GM21515 (cell line): ENCODE measurements around the gene MGAM2.

ENCODE experiments used
- ATAC-seq: cut with Tn5 transposase; IDR thresholded peaks from one replicate; pipeline ENCODE4 v1.9.1; 2021; ENCODE audit not compliant: unreplicated experiment

MGAM2 gene

GRCh38 chr7:142175594-142175993, 64.1 kb downstream of the MGAM2 start:
- ATAC-seq, result no peak

GRCh38 chr7:142176901-142177300, 65.4 kb downstream of the MGAM2 start:
- no peak for ATAC-seq

- no peak for ATAC-seq
Observed at GRCh38 chr7:142177869-142178268, 66.4 kb downstream of the MGAM2 start.

- ATAC-seq, result no peak
Observed at GRCh38 chr7:142180426-142180825, 68.9 kb downstream of the MGAM2 start.

- no peak for ATAC-seq
Observed at GRCh38 chr7:142181211-142181610, 69.7 kb downstream of the MGAM2 start.

DNA sequence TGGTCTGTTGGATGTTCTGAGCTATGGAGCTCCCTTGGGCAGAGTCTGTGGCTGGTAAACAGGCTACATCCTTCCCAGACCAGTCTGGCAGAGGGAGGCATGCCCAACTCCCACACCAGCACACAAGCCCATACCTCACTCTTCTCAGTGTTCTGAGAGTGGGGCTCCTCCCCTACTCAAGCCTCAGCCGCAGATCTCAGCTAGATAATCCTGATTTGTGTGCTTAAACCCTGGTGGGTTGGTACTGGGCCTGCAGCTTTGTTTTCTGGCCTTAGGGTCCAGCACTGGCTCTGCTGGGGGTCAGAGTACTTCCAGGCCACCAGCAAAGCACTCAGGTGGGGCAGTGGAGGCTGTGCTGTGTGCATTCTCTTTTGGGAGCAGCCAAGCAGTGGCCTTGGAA, 70.4 kb downstream of the MGAM2 start:
- ATAC-seq, result no peak

GRCh38 chr7:142185069-142185468, 73.6 kb downstream of the MGAM2 start:
- no peak for ATAC-seq

DNA sequence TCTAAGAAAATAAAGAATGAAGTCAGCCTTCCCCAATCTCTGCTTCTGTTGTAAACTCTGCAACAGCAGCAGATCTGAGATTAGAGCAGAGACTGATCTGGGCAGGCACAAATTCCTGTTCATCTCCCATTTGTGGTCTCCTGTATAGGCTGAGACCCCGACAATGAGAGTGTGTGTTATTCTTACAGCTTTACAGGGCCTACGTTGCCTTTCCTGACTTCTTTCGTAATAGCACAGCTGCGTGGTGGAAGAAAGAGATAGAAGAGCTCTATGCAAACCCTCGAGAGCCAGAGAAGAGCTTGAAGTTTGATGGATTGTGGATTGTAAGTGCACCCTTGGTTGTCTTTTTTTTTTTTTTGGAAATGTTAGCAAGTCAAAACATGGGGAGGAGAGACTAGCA, 74.3 kb downstream of the MGAM2 start:
- ATAC-seq, result no peak

GRCh38 chr7:142188154-142188553, 76.6 kb downstream of the MGAM2 start:
- no peak for ATAC-seq

GRCh38 chr7:142188846-142189245, 77.3 kb downstream of the MGAM2 start:
- no peak for ATAC-seq

GRCh38 chr7:142194201-142194600, 82.7 kb downstream of the MGAM2 start:
- no peak for ATAC-seq

GRCh38 chr7:142196066-142196840, 84.7 kb downstream of the MGAM2 start:
- ATAC-seq, result no peak

DNA sequence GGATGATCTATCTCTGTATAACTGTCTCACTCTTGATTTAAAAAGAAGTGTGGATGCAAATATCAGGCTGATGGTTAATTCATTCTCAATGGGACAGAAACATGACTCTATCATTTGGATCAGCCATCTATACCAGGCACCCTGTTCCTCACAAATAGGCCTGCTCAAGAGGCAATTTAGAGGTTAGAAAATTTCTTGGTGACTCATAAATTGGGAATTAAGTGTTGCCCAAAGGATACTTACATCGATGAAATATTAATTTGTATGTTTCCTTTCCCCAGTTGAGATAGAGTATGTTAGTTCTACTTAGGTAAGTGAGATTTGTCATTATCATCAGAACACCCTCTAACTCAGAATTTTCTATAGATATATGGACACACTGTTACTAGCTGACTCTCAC, 88.7 kb downstream of the MGAM2 start:
- ATAC-seq, result no peak

DNA sequence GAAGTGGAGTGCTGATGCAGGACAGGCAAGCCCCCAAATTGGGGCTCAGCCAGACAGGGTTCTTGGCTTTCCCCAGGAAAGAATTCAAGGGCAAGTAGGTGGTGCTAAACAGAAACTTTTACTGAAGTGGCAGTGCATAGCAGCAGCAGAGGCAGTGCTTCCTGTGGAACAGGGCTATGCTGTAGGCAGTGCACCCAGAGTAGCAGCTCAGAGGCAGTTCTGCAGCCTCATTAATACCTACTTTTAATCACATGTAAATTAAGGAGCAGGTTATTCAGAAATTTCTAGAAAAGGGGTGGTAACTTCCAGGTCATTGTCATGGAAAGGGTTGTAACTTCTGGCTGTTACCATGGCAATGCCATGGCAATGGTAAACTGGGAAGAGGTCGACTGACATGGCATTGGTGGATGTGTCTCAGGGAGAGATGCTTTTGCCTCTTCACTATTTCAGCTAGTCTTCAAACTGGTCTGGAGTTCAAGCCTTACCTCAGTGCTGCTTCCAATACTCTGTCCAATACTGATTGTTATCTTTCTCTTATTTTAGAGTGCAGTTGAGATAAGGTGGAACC, 117.1 kb downstream of the MGAM2 start:
- no peak for ATAC-seq

DNA sequence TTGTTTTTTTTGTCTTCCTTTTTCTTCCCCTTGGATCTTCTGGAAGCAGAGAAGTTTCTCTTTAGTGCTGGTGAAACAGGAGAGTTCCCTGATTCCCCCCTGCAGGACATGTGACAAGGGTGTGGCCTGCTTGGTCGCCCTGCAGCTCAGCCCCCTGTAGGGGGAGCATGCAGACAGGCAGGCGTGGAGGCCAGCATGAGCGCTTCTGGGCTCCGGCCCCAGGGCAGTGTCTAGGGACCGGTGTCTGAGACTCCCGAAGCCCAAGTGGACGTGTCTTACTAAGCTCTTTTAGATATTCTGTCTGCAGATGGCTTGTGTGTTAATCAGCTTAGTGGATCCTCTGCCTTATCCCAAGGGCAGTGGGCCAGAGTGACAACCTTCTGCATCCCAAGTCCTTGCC, 120.2 kb downstream of the MGAM2 start:
- no peak for ATAC-seq

- ATAC-seq, result no peak
Observed at GRCh38 chr7:142240546-142240945, 129.0 kb downstream of the MGAM2 start.

DNA sequence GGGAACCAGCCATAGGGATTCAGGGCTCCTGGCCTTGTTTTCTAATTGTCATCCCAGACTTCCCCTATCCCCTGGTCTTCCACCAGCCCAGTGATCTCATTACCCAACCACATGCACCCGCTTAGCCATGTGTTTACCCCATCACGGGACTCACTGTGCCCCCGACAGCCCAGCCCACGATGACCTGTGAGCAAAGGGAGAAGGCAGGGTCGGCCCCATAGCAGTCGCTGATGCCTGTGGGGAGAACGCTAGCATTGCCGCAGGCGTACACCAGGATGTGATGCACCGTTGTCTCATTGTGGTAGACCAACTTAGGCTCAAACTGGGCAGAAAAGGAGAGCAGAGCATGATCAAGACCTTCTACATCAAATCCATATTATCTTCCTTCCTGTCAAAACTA, 132.3 kb downstream of the MGAM2 start:
- no peak for ATAC-seq

- no peak for ATAC-seq
Observed at GRCh38 chr7:142248166-142249160, 136.9 kb downstream of the MGAM2 start.

DNA sequence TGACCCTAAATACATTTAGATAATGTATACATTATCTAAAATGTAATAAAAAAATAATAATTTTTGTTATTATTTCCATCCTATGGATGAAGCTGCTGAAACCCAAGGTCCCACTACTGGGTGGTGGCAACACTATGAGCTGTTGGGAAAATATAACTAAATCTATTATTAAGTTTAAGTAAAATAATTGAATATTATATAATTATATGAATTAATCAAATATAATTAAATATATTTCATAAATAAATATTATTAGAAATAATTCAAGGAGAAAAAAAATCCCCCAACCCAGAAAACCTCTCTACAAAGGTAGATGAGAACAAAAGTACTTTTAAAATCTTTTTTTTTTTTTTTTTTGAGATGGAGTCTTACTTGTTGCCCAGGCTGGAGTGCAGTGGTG, 138.4 kb downstream of the MGAM2 start:
- no peak for ATAC-seq

DNA sequence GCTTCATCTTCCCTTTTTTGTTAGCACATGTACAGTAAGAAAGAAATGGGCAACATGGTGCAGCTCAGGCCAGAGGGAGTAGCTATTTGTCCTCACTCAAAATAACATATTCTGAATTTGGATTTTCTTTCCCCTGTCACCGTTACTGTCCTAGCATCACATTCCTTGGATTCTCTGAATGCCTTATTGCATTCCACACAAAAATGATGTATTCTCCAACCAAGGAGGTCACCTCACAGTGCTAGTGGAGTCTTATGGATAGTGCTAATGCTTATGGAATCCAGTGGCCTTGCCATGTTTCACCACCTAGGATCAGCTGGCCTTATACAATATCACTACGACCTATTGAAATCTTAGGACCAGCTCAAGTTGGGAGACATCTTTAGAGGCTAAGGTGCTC, 139.2 kb downstream of the MGAM2 start:
- ATAC-seq, result no peak

GRCh38 chr7:142257958-142258357, 146.4 kb downstream of the MGAM2 start, which contains the start of gene PRSS58:
Gene PRSS58, minus strand, starts transcription at chr7:142258058. Its CDS starts 351 bp downstream, at chr7:142257707.
- no peak for ATAC-seq
